Nephron progenitor cell (in vitro differentiated cells): ENCODE data around the gene ZNF569.

ENCODE experiments used
- DNase-seq: peaks from one replicate; pipeline ENCODE4 v3.0.0; 2021
- H3K27ac Mint-ChIP-seq: 2 replicates; pipeline ENCODE4 v1.8.0; 2021; ENCODE audit warnings: mild to moderate bottlenecking, moderate library complexity, mixed read lengths
- H3K27me3 Mint-ChIP-seq: 2 replicates; pipeline ENCODE4 v1.8.0; 2021; ENCODE audit warnings: mild to moderate bottlenecking, low read depth, mixed read lengths; ENCODE audit not compliant: poor library complexity
- H3K36me3 Mint-ChIP-seq: 2 replicates; pipeline ENCODE4 v1.8.0; 2021; ENCODE audit warnings: low read depth, mixed read lengths
- H3K4me1 Mint-ChIP-seq: 2 replicates; pipeline ENCODE4 v1.8.0; 2021; ENCODE audit warnings: mixed read lengths
- H3K4me3 Mint-ChIP-seq: 2 replicates; pipeline ENCODE4 v1.8.0; 2021; ENCODE audit warnings: mild to moderate bottlenecking, moderate library complexity, mixed read lengths
- H3K9me3 Mint-ChIP-seq: 2 replicates; pipeline ENCODE4 v1.8.0; 2021; ENCODE audit warnings: mild to moderate bottlenecking, moderate library complexity, mixed read lengths
- TF ChIP-seq, protein P1 (sequence below): fragments of 200-600 bp; sonication (generic); IDR thresholded peaks from 2 replicates; pipeline ENCODE4 v1.5.0; 2021; ENCODE audit warnings: antibody characterized with exemption

Gene ZNF569

DNA sequence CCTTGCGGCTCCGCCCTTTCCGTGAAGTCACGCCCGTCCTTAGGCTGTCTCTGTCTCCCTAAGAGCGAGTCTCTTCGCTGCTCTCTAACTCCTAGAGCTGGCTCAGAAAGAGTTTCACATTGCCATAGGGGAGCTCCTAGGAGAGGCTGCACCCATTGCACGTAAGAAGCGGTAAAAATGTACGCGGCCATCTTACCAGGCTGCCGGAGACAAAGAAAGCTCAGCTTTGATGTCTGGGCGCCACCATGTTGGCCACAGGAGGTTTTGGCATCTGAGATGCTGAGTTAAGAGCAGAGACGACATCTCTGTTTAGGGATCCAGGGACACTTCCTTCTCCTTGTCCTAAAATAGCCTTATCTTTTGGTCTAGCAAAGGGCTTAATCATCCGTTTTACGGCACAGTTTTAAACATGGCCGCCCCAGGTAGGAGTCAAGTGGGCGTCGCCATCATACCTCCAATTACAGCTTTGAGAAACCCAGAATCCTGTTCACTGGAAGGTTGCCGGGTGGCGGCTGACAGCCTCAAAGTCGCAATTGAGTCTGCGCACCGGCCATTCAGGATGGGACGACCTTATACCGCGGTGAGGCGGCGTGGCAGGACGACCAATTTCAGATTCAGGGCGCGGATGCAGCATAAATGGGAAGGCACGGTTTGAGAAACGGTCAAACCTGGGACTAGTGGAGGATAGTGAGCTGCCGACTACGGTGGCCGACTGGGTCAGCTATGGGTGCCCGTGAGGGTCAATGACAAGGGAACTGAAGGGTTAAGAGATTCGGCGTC, 39.3 kb upstream of the ZNF569 start, which contains the start of gene ZNF793:
TSS of gene ZNF793 (plus strand) at position 553 of the 780 bp plus-strand sequence. CDS start 16,501 bp downstream, outside the sequence.
- peak; percentile 74 for DNase-seq
- Mint-ChIP-seq H3K4me3 (no peak within 1 kb of the TSS), H3K4me1 (no peaks in the 10 kb centered on the region), H3K27me3 (no peaks in the 10 kb centered on the region), H3K27ac (no peak within 1 kb of the TSS), H3K9me3 (peaks cover 14% of the 10 kb centered on the region), H3K36me3 (peaks cover 62% of the 10 kb centered on the region)
- TF ChIP-seq, protein P1, sequence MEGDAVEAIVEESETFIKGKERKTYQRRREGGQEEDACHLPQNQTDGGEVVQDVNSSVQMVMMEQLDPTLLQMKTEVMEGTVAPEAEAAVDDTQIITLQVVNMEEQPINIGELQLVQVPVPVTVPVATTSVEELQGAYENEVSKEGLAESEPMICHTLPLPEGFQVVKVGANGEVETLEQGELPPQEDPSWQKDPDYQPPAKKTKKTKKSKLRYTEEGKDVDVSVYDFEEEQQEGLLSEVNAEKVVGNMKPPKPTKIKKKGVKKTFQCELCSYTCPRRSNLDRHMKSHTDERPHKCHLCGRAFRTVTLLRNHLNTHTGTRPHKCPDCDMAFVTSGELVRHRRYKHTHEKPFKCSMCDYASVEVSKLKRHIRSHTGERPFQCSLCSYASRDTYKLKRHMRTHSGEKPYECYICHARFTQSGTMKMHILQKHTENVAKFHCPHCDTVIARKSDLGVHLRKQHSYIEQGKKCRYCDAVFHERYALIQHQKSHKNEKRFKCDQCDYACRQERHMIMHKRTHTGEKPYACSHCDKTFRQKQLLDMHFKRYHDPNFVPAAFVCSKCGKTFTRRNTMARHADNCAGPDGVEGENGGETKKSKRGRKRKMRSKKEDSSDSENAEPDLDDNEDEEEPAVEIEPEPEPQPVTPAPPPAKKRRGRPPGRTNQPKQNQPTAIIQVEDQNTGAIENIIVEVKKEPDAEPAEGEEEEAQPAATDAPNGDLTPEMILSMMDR = no peak

DNA sequence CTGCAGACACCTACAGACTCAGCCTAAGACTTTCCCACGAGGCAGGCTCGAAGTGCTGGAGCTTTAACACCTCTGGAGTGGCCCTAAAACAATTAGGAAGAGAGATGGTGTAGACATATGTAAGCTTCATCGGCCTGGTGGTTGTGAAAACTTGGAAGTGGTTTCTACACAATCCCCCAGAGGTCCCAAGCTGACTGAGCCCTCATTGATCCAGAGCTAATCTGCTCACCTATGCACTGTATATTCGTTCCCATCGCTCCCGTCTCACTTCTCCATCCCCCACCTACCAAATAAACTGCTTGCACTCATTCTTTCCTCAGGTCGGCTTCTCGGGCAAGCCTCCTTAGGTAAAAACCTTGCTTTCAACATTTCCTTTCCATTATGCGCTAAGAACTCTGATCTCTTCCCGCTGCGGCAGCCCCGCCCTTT, 38.7 kb upstream of the ZNF569 start:
- Mint-ChIP-seq H3K4me1 (no peaks in the 10 kb centered on the region), H3K9me3 (peaks cover 17% of the 10 kb centered on the region), H3K36me3 (peaks cover 61% of the 10 kb centered on the region), H3K4me3 (no peak overlapping the region), H3K27me3 (no peaks in the 10 kb centered on the region), H3K27ac (no peak overlapping the region)
- TF ChIP-seq, protein P1 = no peak
- no peak for DNase-seq

DNA sequence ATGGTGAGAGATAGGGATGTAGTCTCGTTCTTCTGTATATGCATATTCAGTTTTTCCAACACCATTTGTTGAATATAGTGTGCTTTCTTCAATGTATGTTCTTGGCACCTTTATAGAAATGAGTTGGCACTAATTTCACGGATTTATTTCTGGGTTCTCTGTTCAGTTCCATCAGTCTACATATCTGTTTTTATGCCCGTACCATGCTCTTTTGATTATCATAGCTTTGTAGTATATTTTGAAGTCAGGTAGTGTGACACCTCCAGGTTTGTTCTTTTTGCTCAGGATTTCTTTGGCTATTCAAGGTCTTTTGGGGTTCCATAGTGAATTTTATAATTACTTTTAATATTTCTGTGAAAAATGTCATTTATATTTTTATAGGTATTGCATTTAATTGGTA, 25.0 kb upstream of the ZNF569 start:
- no peak for DNase-seq
- Mint-ChIP-seq H3K27ac (no peak overlapping the region), H3K36me3 (peaks cover 17% of the 10 kb centered on the region), H3K9me3 (peaks cover 95% of the 10 kb centered on the region), H3K4me3 (no peak overlapping the region), H3K4me1 (no peaks in the 10 kb centered on the region), H3K27me3 (no peaks in the 10 kb centered on the region)
- TF ChIP-seq, protein P1 = no peak

DNA sequence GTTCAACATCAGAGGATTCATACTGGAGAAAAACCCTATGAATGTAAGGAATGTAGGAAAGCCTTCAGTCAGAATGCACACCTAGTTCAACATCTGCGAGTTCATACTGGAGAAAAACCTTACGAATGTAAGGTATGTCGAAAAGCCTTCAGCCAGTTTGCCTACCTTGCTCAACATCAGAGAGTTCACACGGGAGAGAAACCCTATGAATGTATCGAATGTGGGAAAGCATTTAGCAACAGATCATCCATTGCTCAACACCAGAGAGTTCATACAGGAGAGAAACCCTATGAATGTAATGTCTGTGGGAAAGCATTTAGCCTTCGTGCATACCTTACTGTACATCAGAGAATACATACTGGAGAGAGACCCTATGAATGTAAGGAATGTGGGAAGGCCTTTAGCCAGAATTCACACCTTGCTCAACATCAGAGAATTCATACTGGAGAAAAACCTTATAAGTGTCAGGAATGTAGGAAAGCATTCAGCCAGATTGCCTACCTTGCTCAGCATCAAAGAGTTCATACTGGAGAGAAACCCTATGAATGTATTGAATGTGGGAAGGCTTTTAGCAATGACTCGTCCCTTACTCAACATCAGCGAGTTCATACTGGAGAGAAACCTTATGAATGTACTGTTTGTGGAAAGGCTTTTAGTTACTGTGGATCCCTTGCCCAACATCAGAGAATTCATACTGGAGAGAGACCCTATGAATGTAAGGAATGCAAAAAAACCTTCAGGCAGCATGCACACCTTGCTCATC, 17.3 kb upstream of the ZNF569 start:
- DNase-seq = no peak
- Mint-ChIP-seq H3K27me3 (peaks cover 5% of the 10 kb centered on the region), H3K36me3 (peaks cover 24% of the 10 kb centered on the region), H3K4me3 (no peak overlapping the region), H3K4me1 (no peaks in the 10 kb centered on the region), H3K27ac (no peak overlapping the region), H3K9me3 (peaks cover 40% of the 10 kb centered on the region)
- TF ChIP-seq, protein P1 = no peak

DNA sequence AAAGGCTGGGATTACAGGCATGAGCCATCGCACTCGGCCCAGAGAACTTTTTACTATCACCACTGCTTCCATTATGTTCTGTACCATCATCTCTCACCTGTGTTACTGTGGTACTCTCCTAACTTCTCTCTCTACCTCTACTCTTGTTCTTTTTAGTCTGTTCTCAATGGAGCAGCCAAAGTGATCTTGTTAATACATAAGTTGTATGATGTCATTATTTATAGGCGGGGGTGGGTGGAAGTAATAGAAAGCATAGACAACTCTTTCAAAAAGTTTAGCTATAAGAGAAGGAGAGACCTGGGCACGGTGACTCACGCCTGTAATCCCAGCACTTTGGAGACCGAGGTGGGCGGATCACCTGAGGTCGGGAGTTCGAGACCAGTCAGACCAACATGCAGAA, 4.9 kb upstream of the ZNF569 start:
- TF ChIP-seq, protein P1 = no peak
- no peak for DNase-seq
- peaks cover 33% of the 10 kb centered on the region for H3K9me3 Mint-ChIP-seq
- peaks cover 22% of the 10 kb centered on the region for H3K4me1 Mint-ChIP-seq
- H3K27me3 Mint-ChIP-seq = peaks cover 6% of the 10 kb centered on the region
- no peak overlapping the region for H3K4me3 Mint-ChIP-seq
- H3K27ac Mint-ChIP-seq = no peak overlapping the region
- peaks cover 25% of the 10 kb centered on the region for H3K36me3 Mint-ChIP-seq
